Measurements from ENCODE around the gene MAFB.

- TF ChIP-seq CTCF (conservative IDR thresholded peaks at IDR 0.05; ENCODE audit: low read length) (no peak), EZH2phosphoT487 (IDR thresholded peaks at IDR 0.05; ENCODE audit: borderline replicate concordance, low read depth, low read length) (no peak)
Measured at GRCh38 chr20:40695214-40695613, 6.2 kb upstream of the MAFB start.
